Activated naive CD4-positive, alpha-beta T cell treated with anti-CD3 and anti-CD28 coated beads, Interleukin-2, amount 50 U/mL, for 24 hours (primary cell): Measurements from ENCODE around the gene YAP1.
"Not testable (repeated sequence)": the region's sequence is repeated elsewhere in the genome, so short reads cannot be mapped to it uniquely, and the experiment has no call there.

Experiments
- H3K27ac Mint-ChIP-seq: one replicate; pipeline ENCODE4 v1.8.0; 2021; ENCODE audit warnings: mild to moderate bottlenecking, mixed read lengths
- H3K27me3 Mint-ChIP-seq: one replicate; pipeline ENCODE4 v1.8.0; 2021; ENCODE audit warnings: mixed read lengths
- H3K36me3 Mint-ChIP-seq: one replicate; pipeline ENCODE4 v1.8.0; 2021; ENCODE audit warnings: mixed read lengths
- H3K4me1 Mint-ChIP-seq: one replicate; pipeline ENCODE4 v1.8.0; 2021; ENCODE audit warnings: mixed read lengths
- H3K4me3 Mint-ChIP-seq: one replicate; pipeline ENCODE4 v1.8.0; 2021; ENCODE audit warnings: mild to moderate bottlenecking, mixed read lengths
- H3K9me3 Mint-ChIP-seq: one replicate; pipeline ENCODE4 v1.8.0; 2021; ENCODE audit warnings: mixed read lengths

Gene YAP1

GRCh38 chr11:102196816-102197215 lies 86.6 kb downstream of the YAP1 start:
- Mint-ChIP-seq H3K4me3 (no peak overlapping the region), H3K27ac (no peak overlapping the region), H3K27me3 (peaks cover 16% of the 10 kb centered on the region), H3K4me1 (no peaks in the 10 kb centered on the region), H3K36me3 (no peaks in the 10 kb centered on the region), H3K9me3 (no peaks in the 10 kb centered on the region)

GRCh38 chr11:102197670-102198139 lies 87.5 kb downstream of the YAP1 start:
- no peaks in the 10 kb centered on the region for H3K4me1 Mint-ChIP-seq
- H3K27me3 Mint-ChIP-seq = peaks cover 11% of the 10 kb centered on the region
- H3K9me3 Mint-ChIP-seq = no peaks in the 10 kb centered on the region
- H3K4me3 Mint-ChIP-seq = no peak overlapping the region
- no peak overlapping the region for H3K27ac Mint-ChIP-seq
- H3K36me3 Mint-ChIP-seq = no peaks in the 10 kb centered on the region

GRCh38 chr11:102199673-102200072 lies 89.4 kb downstream of the YAP1 start:
- H3K9me3 Mint-ChIP-seq = no peaks in the 10 kb centered on the region
- H3K27me3 Mint-ChIP-seq = peaks cover 13% of the 10 kb centered on the region

GRCh38 chr11:102200325-102200724 lies 90.1 kb downstream of the YAP1 start:
- not testable (repeated sequence) for H3K4me3 Mint-ChIP-seq, H3K36me3 Mint-ChIP-seq, H3K27ac Mint-ChIP-seq, H3K4me1 Mint-ChIP-seq, H3K9me3 Mint-ChIP-seq
- peaks cover 13% of the 10 kb centered on the region for H3K27me3 Mint-ChIP-seq

More at GRCh38 chr11:102199673-102200072, 89.4 kb downstream of the YAP1 start:
- Mint-ChIP-seq H3K4me3 (no peak overlapping the region), H3K27ac (no peak overlapping the region), H3K36me3 (no peaks in the 10 kb centered on the region), H3K4me1 (no peaks in the 10 kb centered on the region)

GRCh38 chr11:102201776-102202175 lies 91.5 kb downstream of the YAP1 start:
- Mint-ChIP-seq H3K36me3 (no peaks in the 10 kb centered on the region), H3K4me3 (no peak overlapping the region), H3K4me1 (no peaks in the 10 kb centered on the region), H3K9me3 (no peaks in the 10 kb centered on the region), H3K27me3 (peaks cover 8% of the 10 kb centered on the region), H3K27ac (no peak overlapping the region)

- Mint-ChIP-seq H3K36me3 (no peaks in the 10 kb centered on the region), H3K27ac (no peak overlapping the region)
These were observed 92.7 kb downstream of the YAP1 start for GRCh38 chr11:102202972-102203371.

GRCh38 chr11:102204174-102204573 lies 93.9 kb downstream of the YAP1 start:
- no peaks in the 10 kb centered on the region for H3K4me1 Mint-ChIP-seq

More at GRCh38 chr11:102202972-102203371, 92.7 kb downstream of the YAP1 start:
- no peaks in the 10 kb centered on the region for H3K9me3 Mint-ChIP-seq
- no peaks in the 10 kb centered on the region for H3K4me1 Mint-ChIP-seq
- no peak overlapping the region for H3K4me3 Mint-ChIP-seq
- H3K27me3 Mint-ChIP-seq = peaks cover 5% of the 10 kb centered on the region

GRCh38 chr11:102205805-102206204 lies 95.6 kb downstream of the YAP1 start:
- Mint-ChIP-seq H3K9me3 (no peaks in the 10 kb centered on the region), H3K4me3 (no peak overlapping the region), H3K36me3 (no peaks in the 10 kb centered on the region), H3K27me3 (peaks cover 14% of the 10 kb centered on the region), H3K4me1 (no peaks in the 10 kb centered on the region), H3K27ac (no peak overlapping the region)

More at GRCh38 chr11:102204174-102204573, 93.9 kb downstream of the YAP1 start:
- Mint-ChIP-seq H3K36me3 (no peaks in the 10 kb centered on the region), H3K4me3 (no peak overlapping the region), H3K27ac (no peak overlapping the region), H3K9me3 (no peaks in the 10 kb centered on the region), H3K27me3 (peaks cover 5% of the 10 kb centered on the region)

GRCh38 chr11:102208835-102209234 lies 98.6 kb downstream of the YAP1 start:
- H3K4me1 Mint-ChIP-seq = no peaks in the 10 kb centered on the region

GRCh38 chr11:102214623-102215022 lies 104.4 kb downstream of the YAP1 start:
- Mint-ChIP-seq H3K36me3 (no peaks in the 10 kb centered on the region), H3K4me3 (no peak overlapping the region), H3K27me3 (peaks cover 11% of the 10 kb centered on the region), H3K4me1 (no peaks in the 10 kb centered on the region), H3K9me3 (no peaks in the 10 kb centered on the region), H3K27ac (no peak overlapping the region)

More at GRCh38 chr11:102208835-102209234, 98.6 kb downstream of the YAP1 start:
- no peaks in the 10 kb centered on the region for H3K9me3 Mint-ChIP-seq
- no peaks in the 10 kb centered on the region for H3K36me3 Mint-ChIP-seq
- no peak overlapping the region for H3K27ac Mint-ChIP-seq
- H3K4me3 Mint-ChIP-seq = no peak overlapping the region
- peaks cover 14% of the 10 kb centered on the region for H3K27me3 Mint-ChIP-seq

- Mint-ChIP-seq H3K27me3 (peaks cover 5% of the 10 kb centered on the region), H3K36me3 (no peaks in the 10 kb centered on the region), H3K9me3 (no peaks in the 10 kb centered on the region), H3K27ac (no peak overlapping the region), H3K4me3 (no peak overlapping the region), H3K4me1 (no peaks in the 10 kb centered on the region)
These were observed 106.3 kb downstream of the YAP1 start for GRCh38 chr11:102216433-102217075.

- Mint-ChIP-seq H3K4me1 (no peaks in the 10 kb centered on the region), H3K4me3 (no peak overlapping the region), H3K27ac (no peak overlapping the region), H3K36me3 (no peaks in the 10 kb centered on the region), H3K27me3 (peaks cover 2% of the 10 kb centered on the region), H3K9me3 (no peaks in the 10 kb centered on the region)
These were observed 110.7 kb downstream of the YAP1 start for GRCh38 chr11:102220728-102221467.

- Mint-ChIP-seq H3K27me3 (peaks cover 2% of the 10 kb centered on the region), H3K4me3 (no peak overlapping the region), H3K9me3 (no peaks in the 10 kb centered on the region), H3K36me3 (no peaks in the 10 kb centered on the region), H3K27ac (no peak overlapping the region), H3K4me1 (no peaks in the 10 kb centered on the region)
These were observed 113.6 kb downstream of the YAP1 start for GRCh38 chr11:102223859-102224258.

GRCh38 chr11:102225689-102226568 lies 115.7 kb downstream of the YAP1 start:
- Mint-ChIP-seq H3K9me3 (no peaks in the 10 kb centered on the region), H3K4me3 (no peak overlapping the region), H3K27me3 (no peaks in the 10 kb centered on the region), H3K36me3 (no peaks in the 10 kb centered on the region), H3K4me1 (no peaks in the 10 kb centered on the region), H3K27ac (no peak overlapping the region)

GRCh38 chr11:102226702-102227490 lies 116.6 kb downstream of the YAP1 start:
- H3K27ac Mint-ChIP-seq = no peak overlapping the region
- no peaks in the 10 kb centered on the region for H3K9me3 Mint-ChIP-seq
- no peaks in the 10 kb centered on the region for H3K4me1 Mint-ChIP-seq
- H3K36me3 Mint-ChIP-seq = no peaks in the 10 kb centered on the region
- no peak overlapping the region for H3K4me3 Mint-ChIP-seq
- peaks cover 5% of the 10 kb centered on the region for H3K27me3 Mint-ChIP-seq
